Heart right ventricle (tissue), 16 donors: Measurements from ENCODE around the gene TOPBP1. TPM values are rescaled to one million over a fixed set of nuclear protein-coding genes. Genes with fewer than 3 reads are reported as not detected.

Source experiments
- ATAC-seq, 8 donors: fragments of 200-7000 bp; cut with Tn5 transposase; one replicate each; pipeline ENCODE4 v1.9.1; 2020; ENCODE audit warnings: mild to moderate bottlenecking in 8 of 8, moderate library complexity in 8 of 8, moderate number of reproducible peaks in 1 of 8
- DNase-seq, 2 donors: peaks; one replicate each; pipeline ENCODE4 v3.0.0-alpha.2; 2020
- H3K27ac ChIP-seq, 10 donors: fragments of 200-600 bp; sonication (generic) in 2 of 10; one replicate each; pipeline versions ENCODE4 v1.5.0 to v1.8.0; 2020 to 2022; ENCODE audit warnings: mild to moderate bottlenecking in 3 of 10
- H3K27me3 ChIP-seq, 7 donors: fragments of 200-600 bp; one replicate each; pipeline ENCODE4 v1.8.0; 2021 to 2022; ENCODE audit warnings: mild to moderate bottlenecking in 2 of 7
- H3K36me3 ChIP-seq, 9 donors: fragments of 200-600 bp; sonication (generic) in 1 of 9; one replicate each; pipeline versions ENCODE4 v1.5.0 to v1.8.0; 2020 to 2022; ENCODE audit warnings: mild to moderate bottlenecking in 2 of 9
- H3K4me1 ChIP-seq, 9 donors: fragments of 200-600 bp; sonication (generic) in 1 of 9; one replicate each; pipeline versions ENCODE4 v1.5.0 to v1.8.0; 2020 to 2022; ENCODE audit warnings: mild to moderate bottlenecking in 4 of 9
- H3K4me3 ChIP-seq, 10 donors: fragments of 200-600 bp; sonication (generic) in 2 of 10; one replicate each; pipeline versions ENCODE4 v1.5.0 to v1.8.0; 2020 to 2022; ENCODE audit warnings: mild to moderate bottlenecking in 7 of 10, moderate library complexity in 2 of 10
- H3K9me3 ChIP-seq, 11 donors: fragments of 200-600 bp in 10 of 11; sonication (generic) in 2 of 11; one replicate each; pipeline versions ENCODE4 v1.5.0 to v1.8.0; 2013 to 2022; ENCODE audit warnings: mild to moderate bottlenecking in 2 of 11, control low read depth in 1 of 11, moderate library complexity in 1 of 11
- CTCF ChIP-seq, 9 donors: fragments of 200-600 bp; sonication (generic) in 2 of 9; IDR thresholded peaks; one replicate each; pipeline versions ENCODE4 v1.5.0 to v1.8.0; 2021 to 2022; ENCODE audit warnings: antibody characterized with exemption in 9 of 9, mild to moderate bottlenecking in 5 of 9, moderate library complexity in 1 of 9
- WGBS, 2 donors: extraction: QIAGEN DNeasy Blood & Tissue Kit; methylation state at CpG; one replicate each; pipeline ENCODE4 v1.1.7; 2013; ENCODE audit warnings: inconsistent platforms in 1 of 2; 5-methylcytosine and 5-hydroxymethylcytosine counted together
- intact Hi-C, 10 donors: fragments of 100-400 bp; cut with DNase I; formaldehyde crosslinking; loops; one replicate each; pipeline versions ENCODE4 v1.11.1 to v1.14.2; 2022
- polyA plus RNA-seq, 2 donors: library from polyadenylated mRNA; stranded (reverse); fragments of 200-250 nt; gene quantifications; one replicate each; pipeline ENCODE4 v1.2.3, GENCODE V29; 2013
- total RNA-seq, 10 donors: library from RNA; stranded (reverse); fragmentation: NEBNext Ultra II Directional in 3 of 10; extraction: Animal tissue kit (Norgen Biotek cat#: 25700) in 3 of 10; gene quantifications; one replicate each; pipeline versions ENCODE4 v1.2.1 to v1.2.4, GENCODE V29; 2021 to 2023
- donor health status: Arrhythmogenic right ventricular cardiomyopathy.
- donor health status: ischemic (EF 13 %, LVEDD 7.1; RV severe dilation, severe dysfunction).
- donor health status: healthy with polysubstance abuse.
- donor health status: DM: no; HTN: yes; CAD: no.
- donor health status: DM: no; HTN: no; CAD: no.
- donor health status: ischemic (EF 25% LVEDD 6.9; RV normal size, moderate dysfunction).
- donor health status: ischemic (EF 25% LVEDD 5.7; RV mildly dilated, moderate dysfunction).
- donor health status: healthy.
- donor health status: DM: yes; HTN: yes; CAD: no.
- donor health status: Ischemic cardiomyopathy.
- donor health status: ischemic (EF 35%, LVEDD 5.7; RV mildly dilated, moderate dysfunction).
- donor health status: nonischemic (EF 11% LVEDD 7.7; RV severe dilation, severe dysfunction).
- donor health status: DM: yes; HTN: yes; CAD: no.
- donor health status: PGD.
- donor health status: ischemic (EF 29% LVEDD 5.4; RV normal size, mild dysfunction).
- donor health status: nonischemic (EF 23%, LVEDD 6.1; RV moderate dilation, normal function).

Gene TOPBP1
- total and polyA plus RNA-seq, 12 donors, result 5.7 to 11.8 (median 10.8) TPM

GRCh38 chr3:133676336-133677118 lies 14.8 kb upstream of the TOPBP1 start:
- TF ChIP-seq CTCF (IDR thresholded peaks at IDR 0.05), result no peak
- ATAC-seq, result no peak
- Histone ChIP-seq H3K27me3 (peaks cover 0 to 50% (median 32%) of the 10 kb centered on the region in 7 donors), H3K4me3 (no peak overlapping the region), H3K9me3 (peaks cover 0 to 7% (median 0%) of the 10 kb centered on the region in 11 donors), H3K4me1 (peaks cover 0 to 7% (median 4%) of the 10 kb centered on the region in 9 donors), H3K27ac (no peak overlapping the region), H3K36me3 (no peaks in the 10 kb centered on the region)
- WGBS, 2 donors, result 50% methylated on average over 11 of the region's 11 CpGs
- intact Hi-C loops, result loop anchor here in 1 of 10 donors (10.0 kb wide), 1 partner anchor 248 kb away; no protein-coding TSS in a partner anchor
- no peak for DNase-seq

- DNase-seq, result no peak
- ATAC-seq, result no peak
- Histone ChIP-seq H3K4me1 (peaks cover 0 to 7% (median 4%) of the 10 kb centered on the region in 9 donors), H3K36me3 (no peaks in the 10 kb centered on the region), H3K27ac (no peak overlapping the region), H3K9me3 (peaks cover 0 to 7% (median 0%) of the 10 kb centered on the region in 11 donors), H3K4me3 (no peak overlapping the region), H3K27me3 (peaks cover 0 to 54% (median 32%) of the 10 kb centered on the region in 7 donors)
- no peak for TF ChIP-seq CTCF (IDR thresholded peaks at IDR 0.05)
- intact Hi-C loops, result loop anchor here in 1 of 10 donors (10.0 kb wide), 1 partner anchor 249 kb away; no protein-coding TSS in a partner anchor
- WGBS, 2 donors, result 61 to 67% methylated on average over 6 of the region's 6 CpGs
Measured at GRCh38 chr3:133675631-133676335, 14.0 kb upstream of the TOPBP1 start.

DNA sequence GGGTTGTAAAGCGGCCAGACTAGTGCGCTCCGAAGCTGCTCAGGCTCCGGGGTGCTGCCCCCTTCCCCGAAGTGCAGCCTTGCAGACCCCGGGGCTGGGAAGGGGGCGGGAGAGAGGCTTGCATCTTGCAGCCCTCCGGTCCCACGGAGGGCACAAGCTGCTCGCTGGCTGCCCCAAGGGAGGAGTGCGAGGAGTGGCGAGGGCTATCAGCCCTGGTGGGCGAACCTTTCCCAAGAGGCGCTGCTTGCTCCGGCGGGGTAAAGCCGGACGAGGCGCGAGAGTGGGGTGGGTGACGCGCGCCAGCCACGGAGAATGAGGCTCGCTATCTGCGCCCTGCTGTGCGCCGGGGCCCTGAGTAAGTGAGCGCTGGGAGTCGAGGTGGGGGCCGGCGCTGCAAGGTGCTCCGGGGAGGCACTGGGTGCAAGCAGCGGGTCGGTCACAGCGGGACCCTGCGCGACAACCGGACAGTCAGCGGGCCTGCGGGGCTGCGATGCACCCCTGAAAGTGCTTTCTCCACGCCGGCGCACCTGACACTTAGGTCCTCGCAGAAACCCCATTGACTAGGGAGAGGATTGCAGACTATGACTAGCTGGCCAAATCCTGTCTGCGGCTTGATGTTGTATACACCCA lies 12.7 kb upstream of the TOPBP1 start:
- no peak for TF ChIP-seq CTCF (IDR thresholded peaks at IDR 0.05)
- intact Hi-C loops, result loop anchor here in 1 of 10 donors (10.0 kb wide), 1 partner anchor 250 kb away; no protein-coding TSS in a partner anchor
- peak overlapping the region in 9 of 10 donors; percentile 5 to 44 (median 31) for H3K4me3 ChIP-seq
- no peak overlapping the region for H3K27ac ChIP-seq
- 4 to 6% methylated on average over 47 of the region's 47 CpGs for WGBS, 2 donors
- peaks cover 0 to 7% (median 0%) of the 10 kb centered on the region in 11 donors for H3K9me3 ChIP-seq
- no peak for DNase-seq
- H3K27me3 ChIP-seq, result peaks cover 0 to 54% (median 32%) of the 10 kb centered on the region in 7 donors
- peaks cover 0 to 7% (median 4%) of the 10 kb centered on the region in 9 donors for H3K4me1 ChIP-seq
- H3K36me3 ChIP-seq, result no peaks in the 10 kb centered on the region
- peak in 4 of 8 donors; percentile 19 to 55 (median 43) for ATAC-seq

GRCh38 chr3:133673746-133674145 lies 12.0 kb upstream of the TOPBP1 start:
- peaks cover 0 to 54% (median 32%) of the 10 kb centered on the region in 7 donors for H3K27me3 ChIP-seq

More at GRCh38 chr3:133673746-133674145, 12.0 kb upstream of the TOPBP1 start:
- peaks cover 0 to 7% (median 4%) of the 10 kb centered on the region in 9 donors for H3K4me1 ChIP-seq
- no peak for DNase-seq
- intact Hi-C loops, result loop anchor here in 1 of 10 donors (10.0 kb wide), 1 partner anchor 251 kb away; no protein-coding TSS in a partner anchor
- no peak overlapping the region for H3K4me3 ChIP-seq
- no peak for TF ChIP-seq CTCF (IDR thresholded peaks at IDR 0.05)
- peak in 1 of 8 donors; percentile 34 for ATAC-seq
- H3K27ac ChIP-seq, result no peak overlapping the region
- H3K36me3 ChIP-seq, result no peaks in the 10 kb centered on the region
- 55 to 57% methylated on average over 12 of the region's 12 CpGs for WGBS, 2 donors
- H3K9me3 ChIP-seq, result peaks cover 0 to 7% (median 0%) of the 10 kb centered on the region in 11 donors
